GM10266 (cell line): ENCODE results near the gene PRDM16.

ENCODE experiments used
- DNase-seq: peaks from one replicate; pipeline ENCODE4 v3.0.0; 2012; ENCODE audit errors: extremely low spot score
- TF ChIP-seq, protein P1 (sequence below): IDR thresholded peaks from 2 replicates; pipeline ENCODE4 v1.5.1; 2012; ENCODE audit warnings: mild to moderate bottlenecking, low read depth; ENCODE audit not compliant: control insufficient read depth, insufficient read depth; ENCODE audit errors: missing control alignments

The PRDM16 gene

DNA sequence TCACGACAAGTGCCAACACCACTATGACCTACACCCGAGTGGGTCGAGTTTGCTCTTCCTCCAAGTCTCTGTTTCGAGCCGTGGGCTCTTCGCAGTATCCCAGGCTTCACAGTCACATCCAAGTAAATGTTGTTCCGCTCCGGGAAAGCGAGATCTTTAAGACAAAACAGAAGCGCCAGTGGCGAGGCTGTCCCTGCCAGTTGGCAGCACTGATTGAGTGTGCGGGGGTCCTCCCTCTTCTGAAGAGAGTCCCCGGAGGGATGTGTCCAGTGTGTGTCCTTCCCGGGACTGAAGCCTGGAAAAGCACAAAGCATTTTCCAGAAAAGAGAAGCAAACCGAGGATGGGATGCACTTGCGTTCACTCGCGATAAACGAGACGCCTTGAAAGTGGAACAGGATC is 158.9 kb downstream of the PRDM16 start:
- TF ChIP-seq, protein P1, sequence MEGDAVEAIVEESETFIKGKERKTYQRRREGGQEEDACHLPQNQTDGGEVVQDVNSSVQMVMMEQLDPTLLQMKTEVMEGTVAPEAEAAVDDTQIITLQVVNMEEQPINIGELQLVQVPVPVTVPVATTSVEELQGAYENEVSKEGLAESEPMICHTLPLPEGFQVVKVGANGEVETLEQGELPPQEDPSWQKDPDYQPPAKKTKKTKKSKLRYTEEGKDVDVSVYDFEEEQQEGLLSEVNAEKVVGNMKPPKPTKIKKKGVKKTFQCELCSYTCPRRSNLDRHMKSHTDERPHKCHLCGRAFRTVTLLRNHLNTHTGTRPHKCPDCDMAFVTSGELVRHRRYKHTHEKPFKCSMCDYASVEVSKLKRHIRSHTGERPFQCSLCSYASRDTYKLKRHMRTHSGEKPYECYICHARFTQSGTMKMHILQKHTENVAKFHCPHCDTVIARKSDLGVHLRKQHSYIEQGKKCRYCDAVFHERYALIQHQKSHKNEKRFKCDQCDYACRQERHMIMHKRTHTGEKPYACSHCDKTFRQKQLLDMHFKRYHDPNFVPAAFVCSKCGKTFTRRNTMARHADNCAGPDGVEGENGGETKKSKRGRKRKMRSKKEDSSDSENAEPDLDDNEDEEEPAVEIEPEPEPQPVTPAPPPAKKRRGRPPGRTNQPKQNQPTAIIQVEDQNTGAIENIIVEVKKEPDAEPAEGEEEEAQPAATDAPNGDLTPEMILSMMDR, result no peak
- no peak for DNase-seq

DNA sequence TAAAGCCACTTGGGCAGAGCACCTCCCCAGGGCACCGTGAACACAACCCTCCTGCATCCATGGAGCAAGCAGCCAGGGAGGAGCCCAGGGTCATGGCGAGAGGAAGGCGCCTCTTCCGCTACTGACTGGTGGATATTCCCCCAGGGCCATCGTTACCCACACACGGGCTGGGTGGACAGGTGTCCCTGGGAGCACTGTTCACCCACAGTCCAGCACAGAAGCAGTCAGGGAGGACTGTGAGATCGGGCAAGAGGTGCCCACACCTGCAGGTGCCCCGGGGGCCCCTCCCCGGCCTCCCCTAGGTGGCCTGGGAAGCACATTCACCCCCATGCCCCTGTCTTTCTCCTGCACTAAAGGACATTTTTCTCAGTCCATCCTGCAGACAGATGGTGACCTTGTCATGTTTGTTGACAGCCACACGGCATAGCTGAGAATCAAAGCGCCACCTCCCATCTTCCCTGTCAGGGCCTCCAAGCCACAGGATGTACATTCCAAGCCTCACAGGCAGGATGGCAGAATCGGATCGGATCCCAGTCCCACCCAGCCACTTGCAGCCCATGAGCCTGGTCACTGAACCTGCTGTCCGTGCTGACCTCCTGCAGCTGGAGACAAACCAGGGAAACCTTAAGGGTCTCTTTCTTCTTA is 160.2 kb downstream of the PRDM16 start:
- DNase-seq, result no peak
- TF ChIP-seq, protein P1, result no peak

DNA sequence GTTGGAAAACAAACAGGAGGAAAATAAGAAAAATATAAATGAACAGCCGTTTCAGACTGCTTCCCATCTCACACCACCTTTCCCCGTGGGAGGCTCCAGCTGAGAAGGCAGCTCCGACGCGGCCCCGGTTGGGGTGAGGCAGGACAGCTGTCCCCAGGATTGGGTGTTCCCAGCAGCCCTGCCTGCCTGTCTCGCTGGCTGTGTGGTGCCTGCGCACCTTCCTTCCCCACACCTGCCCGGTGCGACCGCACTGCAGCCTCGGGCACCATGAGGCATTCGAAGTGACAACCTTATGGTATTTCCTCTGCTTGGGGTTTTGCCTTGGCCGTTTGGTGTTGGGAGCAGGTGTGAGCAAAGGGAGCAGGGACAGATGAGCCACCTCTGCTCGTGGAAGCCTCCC is 161.6 kb downstream of the PRDM16 start:
- TF ChIP-seq, protein P1, result no peak
- no peak for DNase-seq

DNA sequence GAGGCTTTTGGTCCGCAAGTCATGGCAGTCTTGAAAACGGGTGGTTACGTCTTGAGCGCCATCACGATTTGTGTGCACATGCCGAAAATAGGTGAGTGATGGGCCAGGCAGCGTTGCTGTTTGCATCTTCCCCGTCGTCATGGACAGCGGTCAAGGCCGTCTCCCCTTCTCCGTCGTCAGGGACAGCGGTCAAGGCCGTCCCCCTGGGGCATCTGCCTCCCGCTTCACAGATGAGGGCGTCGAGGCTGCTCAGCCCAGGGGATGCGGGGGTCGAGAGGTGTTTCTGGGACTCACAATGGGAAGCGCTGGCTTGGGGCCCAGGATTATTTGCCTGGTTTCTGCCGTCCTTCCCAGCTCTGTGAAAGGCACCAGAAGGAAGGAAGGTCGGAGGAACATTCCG is 162.2 kb downstream of the PRDM16 start:
- DNase-seq, result no peak
- TF ChIP-seq, protein P1, result no peak

DNA sequence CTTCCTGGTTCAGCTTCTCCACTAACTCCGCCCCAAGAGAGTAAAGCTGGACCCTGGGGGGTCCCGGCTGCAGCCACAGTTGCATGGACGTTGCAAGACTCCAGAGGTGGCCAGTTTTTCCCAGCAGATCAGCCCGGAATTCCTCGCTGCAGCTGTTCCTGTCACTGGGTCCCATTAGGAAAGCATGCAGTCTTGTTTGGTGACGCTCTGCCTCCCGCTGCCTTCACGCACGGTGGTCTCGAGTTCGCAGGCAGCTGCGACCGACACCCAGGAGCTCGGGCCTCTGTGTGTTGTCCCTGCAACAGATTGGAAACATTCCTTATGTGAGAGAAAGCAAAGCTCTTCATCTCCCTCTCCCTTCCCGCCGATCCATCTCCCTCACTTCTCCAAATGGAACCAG is 162.8 kb downstream of the PRDM16 start:
- DNase-seq, result no peak
- TF ChIP-seq, protein P1, result no peak

DNA sequence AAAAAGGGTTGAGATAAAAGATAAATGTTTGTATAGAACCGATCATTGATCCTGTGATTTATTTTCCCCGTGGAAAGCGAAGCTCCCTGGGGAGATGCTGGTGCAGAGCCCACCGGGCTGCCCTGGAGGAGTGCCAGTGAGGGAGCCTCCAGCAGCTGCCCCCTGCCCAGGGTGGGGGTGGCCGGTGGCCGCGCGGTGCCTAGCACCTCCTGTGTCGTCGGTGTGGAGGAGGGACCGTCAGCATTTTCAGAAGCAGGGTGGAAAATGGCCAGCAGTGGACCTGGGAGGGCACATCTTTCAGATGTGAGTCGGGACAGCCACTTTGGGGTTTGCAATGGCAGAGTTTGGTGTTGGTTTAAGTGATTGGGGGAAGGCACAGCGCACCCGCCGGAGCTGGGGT is 164.0 kb downstream of the PRDM16 start:
- no peak for DNase-seq
- TF ChIP-seq, protein P1, result no peak

DNA sequence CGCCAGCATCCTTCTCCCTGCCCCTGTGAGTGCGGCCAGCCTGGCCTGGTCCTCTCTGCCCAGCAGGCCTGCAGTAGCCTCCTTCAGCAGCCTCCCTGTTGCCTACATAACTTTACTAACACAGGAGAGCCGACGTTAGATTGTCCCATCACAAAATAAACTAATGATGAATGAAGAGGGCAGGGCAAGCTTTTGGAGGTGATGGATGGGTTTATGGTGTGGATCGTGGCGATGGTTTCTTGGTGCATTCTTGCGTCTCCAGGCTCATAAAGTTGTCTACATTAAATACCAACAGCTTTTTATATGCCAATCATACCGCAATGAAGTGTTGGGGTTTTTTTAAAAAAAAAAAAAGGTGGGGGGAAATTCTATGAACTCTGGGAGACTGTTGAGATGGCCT is 164.5 kb downstream of the PRDM16 start:
- TF ChIP-seq, protein P1, result no peak
- no peak for DNase-seq
